IMR-90 (cell line): ENCODE data around the gene CHL1. TPM values are rescaled to one million over a fixed set of nuclear protein-coding genes. Genes with fewer than 3 reads are reported as not detected.

Experiments
- ATAC-seq: fragments of 200-7000 bp; cut with Tn5 transposase; 2 replicates; pipeline ENCODE4 v1.9.1; 2020; ENCODE audit warnings: low read depth, mild to moderate bottlenecking, moderate library complexity
- BruUV-seq: library from RNA; stranded (reverse); fragments of 400-500 nt; replicated peaks from 2 replicates; lab custom pipeline; 2021; lab: Mats Ljungman, UMichigan
- CTCF ChIA-PET: fragments of 300-600 bp; formaldehyde crosslinking; extraction: SDS; loops from one replicate; lab custom pipeline; 2021; ENCODE audit warnings: antibody characterized with exemption; lab: Yijun Ruan, JAX
- POLR2A ChIA-PET: fragments of 300-600 bp; sonication (Branson Sonifier 250); formaldehyde crosslinking; loops from one replicate; lab custom pipeline; 2022; ENCODE audit warnings: antibody characterized with exemption; ENCODE audit not compliant: unreplicated experiment; lab: Charles Lee
- DNase-seq: peaks from one replicate; pipeline ENCODE4 v3.0.0; 2013
- H2AFZ ChIP-seq: replicated peaks from 2 replicates; pipeline ENCODE3; 2013; ENCODE audit warnings: low read length, mild to moderate bottlenecking; ENCODE audit not compliant: poor library complexity
- H2AK5ac ChIP-seq: 2 replicates; pipeline ENCODE4 v1.6.1; 2013; ENCODE audit warnings: low read depth, low read length, inconsistent platforms
- H2AK9ac ChIP-seq: replicated peaks from 2 replicates; pipeline ENCODE3; 2013; ENCODE audit warnings: mild to moderate bottlenecking, low read depth, low read length, moderate library complexity; ENCODE audit not compliant: poor library complexity
- H2BK120ac ChIP-seq: 2 replicates; pipeline ENCODE4 v1.6.1; 2013; ENCODE audit warnings: low read depth, low read length, inconsistent platforms
- H2BK15ac ChIP-seq: 3 replicates; pipeline ENCODE4 v1.6.1; 2013; ENCODE audit warnings: low read depth, low read length, inconsistent platforms
- H2BK20ac ChIP-seq: 2 replicates; pipeline ENCODE4 v1.6.1; 2013; ENCODE audit warnings: low read depth, mild to moderate bottlenecking, inconsistent platforms, low read length, moderate library complexity
- H2BK5ac ChIP-seq: 2 replicates; pipeline ENCODE4 v1.6.1; 2013; ENCODE audit warnings: mild to moderate bottlenecking, low read depth, low read length, inconsistent platforms; ENCODE audit not compliant: poor library complexity, severe bottlenecking
- H3K14ac ChIP-seq: replicated peaks from 2 replicates; pipeline ENCODE4 v1.6.1; 2013; ENCODE audit warnings: low read depth, low read length, inconsistent platforms
- H3K18ac ChIP-seq: 2 replicates; pipeline ENCODE4 v1.6.1; 2013; ENCODE audit warnings: low read depth, low read length, control low read depth
- H3K23ac ChIP-seq: 2 replicates; pipeline ENCODE4 v1.6.1; 2013; ENCODE audit warnings: low read depth, low read length, inconsistent platforms
- H3K27ac ChIP-seq: 2 replicates; pipeline ENCODE4 v1.5.1; 2013; ENCODE audit warnings: mild to moderate bottlenecking, control low read depth, low read length; ENCODE audit not compliant: insufficient read depth
- H3K27me3 ChIP-seq: 2 replicates; pipeline ENCODE4 v1.6.1; 2013; ENCODE audit warnings: low read length; ENCODE audit not compliant: control insufficient read depth, insufficient read depth
- H3K36me3 ChIP-seq: 2 replicates; pipeline ENCODE4 v1.6.1; 2013; ENCODE audit warnings: low read length, mixed read lengths; ENCODE audit not compliant: control insufficient read depth, insufficient read depth
- H3K4ac ChIP-seq: 2 replicates; pipeline ENCODE4 v1.6.1; 2013; ENCODE audit warnings: low read depth, low read length, inconsistent platforms
- H3K4me1 ChIP-seq: 2 replicates; pipeline ENCODE4 v1.6.1; 2013; ENCODE audit warnings: low read length, mixed read lengths; ENCODE audit not compliant: control insufficient read depth, insufficient read depth
- H3K4me2 ChIP-seq: 2 replicates; pipeline ENCODE4 v1.6.1; 2013; ENCODE audit warnings: low read depth, mild to moderate bottlenecking, control low read depth, low read length, moderate library complexity
- H3K4me3 ChIP-seq: 2 replicates; pipeline ENCODE4 v1.5.1; 2013; ENCODE audit warnings: low read depth, mild to moderate bottlenecking, control low read depth, low read length, moderate library complexity; ENCODE audit not compliant: insufficient read depth
- H3K56ac ChIP-seq: 2 replicates; pipeline ENCODE4 v1.6.1; 2013; ENCODE audit warnings: low read length, inconsistent platforms; ENCODE audit not compliant: insufficient read depth; ENCODE audit errors: extremely low read depth
- H3K79me1 ChIP-seq, 2 experiments: 2 replicates each; pipeline ENCODE4 v1.6.1; 2013; ENCODE audit warnings: low read length in 2 of 2, inconsistent platforms in 1 of 2, low read depth in 1 of 2
- H3K9ac ChIP-seq: 2 replicates; pipeline ENCODE4 v1.6.1; 2013; ENCODE audit warnings: low read depth, low read length, control low read depth
- H3K9me1 ChIP-seq: 2 replicates; pipeline ENCODE4 v1.6.1; 2013; ENCODE audit warnings: low read length, inconsistent platforms; ENCODE audit not compliant: insufficient read depth
- H3K9me3 ChIP-seq: 2 replicates; pipeline ENCODE4 v1.6.1; 2013; ENCODE audit warnings: low read length; ENCODE audit not compliant: control insufficient read depth, insufficient read depth
- H4K20me1 ChIP-seq: 2 replicates; pipeline ENCODE4 v1.6.1; 2013; ENCODE audit warnings: low read length, inconsistent platforms; ENCODE audit not compliant: insufficient read depth
- H4K5ac ChIP-seq: 2 replicates; pipeline ENCODE4 v1.6.1; 2013; ENCODE audit warnings: mild to moderate bottlenecking, low read depth, low read length, control low read depth
- H4K8ac ChIP-seq, 2 experiments: 2 replicates each; pipeline ENCODE4 v1.6.1; 2013; ENCODE audit warnings: low read depth in 2 of 2, low read length in 2 of 2, control low read depth in 1 of 2, inconsistent platforms in 1 of 2
- H4K91ac ChIP-seq: 2 replicates; pipeline ENCODE4 v1.6.1; 2013; ENCODE audit warnings: low read depth, low read length, inconsistent platforms; ENCODE audit not compliant: insufficient read depth
- MAFK ChIP-seq: IDR thresholded peaks from 2 replicates; pipeline ENCODE4 v1.6.1; 2012; ENCODE audit warnings: low read depth, low read length, improper control_type of control experiment
- NFE2L2 ChIP-seq: fragments of 150-350 bp; IDR thresholded peaks from 2 replicates; pipeline ENCODE4 v1.6.1; 2016; ENCODE audit warnings: low read depth, mild to moderate bottlenecking, low read length
- WGBS, 2 experiments: methylation state at CpG; one replicate each; pipeline versions ENCODE4 v1.1.5 to v1.1.7; 2013; ENCODE audit warnings: missing lambda C conversion rate in 2 of 2; ENCODE audit not compliant: insufficient read length in 1 of 2; ENCODE audit errors: extremely low coverage in 2 of 2; 5-methylcytosine and 5-hydroxymethylcytosine counted together
- dilution Hi-C: fragments of 300-500 bp; cut with HindIII; formaldehyde crosslinking; loops from one replicate; pipeline ENCODE4 v1.14.3; 2018; ENCODE audit warnings: low sequenced_read_pairs; ENCODE audit not compliant: unreplicated experiment
- in situ Hi-C: fragments of 300-500 bp; cut with MboI; formaldehyde crosslinking; loops from 3 replicates; pipeline ENCODE4 v1.14.3; 2019; ENCODE audit warnings: low sequenced_read_pairs, inconsistent platforms, mixed read lengths
- intact Hi-C: fragments of 100-400 bp; cut with micrococcal nuclease; formaldehyde crosslinking; loops from 2 replicates; pipeline ENCODE4 v1.10.0; 2022
- polyA plus RNA-seq, 3 experiments: library from polyadenylated mRNA; depleted of rRNA; stranded (reverse); fragments of >200 nt; gene quantifications; 2 replicates each; pipeline ENCODE4 v1.2.3, GENCODE V29; 2012; ENCODE audit warnings: low replicate concordance in 1 of 3
- total RNA-seq: library from RNA; depleted of rRNA; stranded (reverse); fragments of >200 nt; gene quantifications from 2 replicates; pipeline ENCODE4 v1.2.3, GENCODE V29; 2012

Gene CHL1
- total and polyA plus RNA-seq, 2 of the 4 experiments (the other 2 are of a cell fraction), result 0.38 to 1.6 TPM

DNA sequence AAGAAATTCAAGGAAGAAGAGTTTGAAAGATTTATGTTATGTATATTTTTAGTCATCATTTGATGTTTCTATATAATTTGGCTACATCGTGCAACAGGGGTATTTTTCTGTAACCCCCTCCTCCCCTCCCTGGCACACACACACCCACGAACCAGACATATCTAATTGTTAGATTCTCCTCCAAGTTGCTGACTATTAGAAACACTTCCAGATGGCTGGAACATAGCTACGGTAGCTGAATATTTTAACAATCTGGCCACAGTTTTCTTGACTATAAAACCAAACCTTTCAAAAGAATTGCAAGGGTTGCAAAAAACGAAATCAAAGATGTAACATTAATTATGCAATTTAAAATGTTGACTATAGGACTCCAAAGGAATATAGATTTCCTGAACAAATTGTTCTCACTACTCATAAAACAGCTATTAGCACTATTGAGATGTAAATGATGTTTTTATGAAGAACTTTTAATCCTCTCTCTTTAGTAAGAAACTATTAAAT is 154.4 kb downstream of the CHL1 start:
- no peaks in the 10 kb centered on the region for H3K36me3 ChIP-seq
- no peak overlapping the region for H2BK120ac ChIP-seq
- no peaks in the 10 kb centered on the region for H4K20me1 ChIP-seq
- H3K4me3 ChIP-seq, result no peak overlapping the region
- TF ChIP-seq NFE2L2 (no peak), MAFK (peak; percentile 77)
- H3K79me1 ChIP-seq, result no peaks in the 10 kb centered on the region
- H3K23ac ChIP-seq, result no peak overlapping the region
- H2AK9ac ChIP-seq, result no peak overlapping the region
- H3K9ac ChIP-seq, result no peak overlapping the region
- dilution Hi-C loops, result no loop called here
- ChIA-PET CTCF (no interaction called here), POLR2A (no interaction called here)
- 40% methylated on average over 1 of the region's 4 CpGs; no CpG with 5 or more reads in 1 of the 2 experiments for WGBS, 2 experiments
- no peak overlapping the region for H3K18ac ChIP-seq
- H4K8ac ChIP-seq, result no peak overlapping the region
- no peak overlapping the region for H4K5ac ChIP-seq
- no peak for ATAC-seq
- no peak overlapping the region for H2BK20ac ChIP-seq
- no peak overlapping the region for H3K27ac ChIP-seq
- no peak overlapping the region for H2BK5ac ChIP-seq
- no peak overlapping the region for H2BK15ac ChIP-seq
- intact Hi-C loops, result no loop called here
- in situ Hi-C loops, result no loop called here
- no peak overlapping the region for H2AK5ac ChIP-seq
- no peak overlapping the region for H2AFZ ChIP-seq
- H4K91ac ChIP-seq, result no peak overlapping the region
- H3K4me2 ChIP-seq, result no peak overlapping the region
- H3K56ac ChIP-seq, result no peak overlapping the region
- H3K14ac ChIP-seq, result no peak overlapping the region
- H3K4ac ChIP-seq, result no peak overlapping the region
- H3K9me3 ChIP-seq, result no peaks in the 10 kb centered on the region
- BruUV-seq, result no TSS peak
- H3K9me1 ChIP-seq, result peaks cover 3% of the 10 kb centered on the region
- H3K27me3 ChIP-seq, result no peaks in the 10 kb centered on the region
- no peak for DNase-seq
- H3K4me1 ChIP-seq, result peaks cover 11% of the 10 kb centered on the region
